ENCODE measurements around the gene ADPRM.

DNA sequence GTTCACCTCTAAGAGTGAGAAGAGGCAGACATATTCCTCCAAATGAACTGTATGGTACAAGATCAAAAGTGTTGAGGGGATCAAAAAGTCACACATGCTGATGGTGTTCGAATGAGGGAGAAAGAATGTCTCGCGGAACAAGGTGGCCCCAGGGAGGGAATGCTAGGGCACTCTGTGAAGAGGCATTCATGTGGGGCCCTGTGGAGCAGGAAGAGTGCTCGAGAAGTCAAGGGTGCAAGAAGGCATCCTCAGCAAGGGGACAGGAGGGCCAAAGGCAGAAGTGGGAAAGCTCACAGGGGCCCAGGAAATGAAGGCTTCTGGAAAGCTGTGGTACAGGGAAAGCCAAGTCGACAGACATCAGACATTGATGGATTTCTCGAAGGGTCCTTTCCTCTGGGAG lies 34.2 kb upstream of the ADPRM start:
- TF ChIP-seq CTCF (conservative IDR thresholded peaks at IDR 0.05; ENCODE audit: low read depth, low read length) (no peak), EZH2 (IDR thresholded peaks at IDR 0.05; ENCODE audit: low read length, unreplicated experiment) (no peak), EZH2phosphoT487 (IDR thresholded peaks at IDR 0.05; ENCODE audit: borderline replicate concordance, low read length) (no peak)

All from PC-3 (cell line).